HFF-Myc (cell line): Measurements from ENCODE around the gene PRR19.
A peak's percentile ranks its signal among the peaks of the same experiment; 100 is the strongest.
"Not testable (repeated sequence)": the region's sequence is repeated elsewhere in the genome, so short reads cannot be mapped to it uniquely, and the experiment has no call there.

ENCODE experiments used
- DNase-seq: peaks from one replicate; pipeline ENCODE4 v3.0.0-alpha.2; 2011; ENCODE audit warnings: low read depth; ENCODE audit errors: extremely low read depth
- H3K4me3 ChIP-seq: replicated peaks from 2 replicates; pipeline ENCODE4 v1.5.1; 2011; ENCODE audit warnings: low read depth, mild to moderate bottlenecking, control low read depth, low read length
- TF ChIP-seq, protein P1 (sequence below): IDR thresholded peaks from 2 replicates; pipeline ENCODE4 v1.5.1; 2012; ENCODE audit warnings: mild to moderate bottlenecking, low read depth, low read length, control low read depth; ENCODE audit errors: missing control alignments

PRR19 gene

DNA sequence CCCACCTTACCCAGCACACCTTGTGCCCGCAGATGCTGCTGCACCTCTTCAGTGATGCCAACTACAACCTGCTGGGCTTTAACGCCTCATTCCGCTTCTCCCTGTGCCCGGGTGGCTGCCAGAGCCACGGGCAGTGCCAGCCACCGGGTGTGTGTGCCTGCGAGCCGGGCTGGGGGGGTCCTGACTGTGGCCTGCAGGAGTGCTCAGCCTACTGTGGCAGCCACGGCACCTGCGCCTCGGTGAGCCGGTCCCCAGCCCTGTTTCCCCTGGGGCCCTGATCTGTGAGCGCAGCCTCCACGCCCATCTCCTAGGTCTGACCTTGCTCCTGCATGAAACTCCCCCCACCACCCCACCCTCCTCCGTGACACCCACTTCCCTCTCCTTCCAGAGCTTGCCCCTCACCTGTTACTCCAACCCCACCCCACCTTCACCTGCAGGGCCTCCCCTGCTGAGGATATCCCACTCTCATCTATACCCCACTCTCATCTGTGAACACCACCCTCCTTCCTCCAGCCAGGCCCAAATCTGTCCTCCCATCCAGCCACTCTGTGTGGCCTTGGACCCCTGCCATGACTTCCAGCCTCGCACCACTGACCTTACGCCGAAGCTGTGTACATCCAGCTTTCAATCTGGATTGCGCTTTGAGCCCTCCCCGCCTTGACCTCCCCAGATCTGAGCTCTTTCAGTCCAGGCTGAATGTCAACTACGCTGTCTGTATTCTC lies 32.2 kb downstream of the PRR19 start:
- DNase-seq: no peak
- TF ChIP-seq, protein P1, sequence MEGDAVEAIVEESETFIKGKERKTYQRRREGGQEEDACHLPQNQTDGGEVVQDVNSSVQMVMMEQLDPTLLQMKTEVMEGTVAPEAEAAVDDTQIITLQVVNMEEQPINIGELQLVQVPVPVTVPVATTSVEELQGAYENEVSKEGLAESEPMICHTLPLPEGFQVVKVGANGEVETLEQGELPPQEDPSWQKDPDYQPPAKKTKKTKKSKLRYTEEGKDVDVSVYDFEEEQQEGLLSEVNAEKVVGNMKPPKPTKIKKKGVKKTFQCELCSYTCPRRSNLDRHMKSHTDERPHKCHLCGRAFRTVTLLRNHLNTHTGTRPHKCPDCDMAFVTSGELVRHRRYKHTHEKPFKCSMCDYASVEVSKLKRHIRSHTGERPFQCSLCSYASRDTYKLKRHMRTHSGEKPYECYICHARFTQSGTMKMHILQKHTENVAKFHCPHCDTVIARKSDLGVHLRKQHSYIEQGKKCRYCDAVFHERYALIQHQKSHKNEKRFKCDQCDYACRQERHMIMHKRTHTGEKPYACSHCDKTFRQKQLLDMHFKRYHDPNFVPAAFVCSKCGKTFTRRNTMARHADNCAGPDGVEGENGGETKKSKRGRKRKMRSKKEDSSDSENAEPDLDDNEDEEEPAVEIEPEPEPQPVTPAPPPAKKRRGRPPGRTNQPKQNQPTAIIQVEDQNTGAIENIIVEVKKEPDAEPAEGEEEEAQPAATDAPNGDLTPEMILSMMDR: no peak
- H3K4me3 ChIP-seq: no peak overlapping the region

DNA sequence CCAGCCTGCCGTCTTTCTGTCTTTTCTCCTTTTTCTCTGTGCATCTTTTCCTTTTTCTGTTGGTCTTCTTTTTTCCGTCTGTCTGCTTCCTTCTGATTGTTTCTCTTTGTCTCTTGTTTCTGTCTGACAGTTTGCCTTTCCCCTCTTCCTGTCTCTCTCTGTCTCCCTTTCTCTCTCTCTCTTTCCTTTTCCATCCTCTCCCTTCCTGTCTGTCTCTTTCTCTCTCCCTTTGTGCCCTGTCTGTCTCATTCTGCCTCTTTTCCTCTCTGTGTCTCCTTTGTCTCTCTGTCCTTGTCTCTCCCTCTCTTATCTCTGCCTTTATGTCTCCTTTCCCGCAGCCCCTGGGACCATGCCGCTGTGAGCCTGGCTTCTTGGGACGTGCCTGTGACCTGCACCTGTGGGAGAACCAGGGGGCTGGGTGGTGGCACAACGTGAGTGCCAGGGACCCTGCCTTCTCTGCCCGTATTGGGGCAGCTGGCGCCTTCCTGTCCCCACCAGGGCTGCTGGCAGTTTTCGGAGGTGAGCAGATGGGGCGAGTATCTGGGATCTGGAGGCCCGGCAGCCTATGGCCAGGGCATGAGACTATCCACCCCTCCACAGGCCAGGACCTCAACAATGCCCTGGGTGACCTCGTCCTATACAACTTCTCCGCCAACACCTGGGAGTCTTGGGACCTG lies 32.9 kb downstream of the PRR19 start:
- H3K4me3 ChIP-seq: no peak overlapping the region
- DNase-seq: no peak
- TF ChIP-seq, protein P1: no peak

DNA sequence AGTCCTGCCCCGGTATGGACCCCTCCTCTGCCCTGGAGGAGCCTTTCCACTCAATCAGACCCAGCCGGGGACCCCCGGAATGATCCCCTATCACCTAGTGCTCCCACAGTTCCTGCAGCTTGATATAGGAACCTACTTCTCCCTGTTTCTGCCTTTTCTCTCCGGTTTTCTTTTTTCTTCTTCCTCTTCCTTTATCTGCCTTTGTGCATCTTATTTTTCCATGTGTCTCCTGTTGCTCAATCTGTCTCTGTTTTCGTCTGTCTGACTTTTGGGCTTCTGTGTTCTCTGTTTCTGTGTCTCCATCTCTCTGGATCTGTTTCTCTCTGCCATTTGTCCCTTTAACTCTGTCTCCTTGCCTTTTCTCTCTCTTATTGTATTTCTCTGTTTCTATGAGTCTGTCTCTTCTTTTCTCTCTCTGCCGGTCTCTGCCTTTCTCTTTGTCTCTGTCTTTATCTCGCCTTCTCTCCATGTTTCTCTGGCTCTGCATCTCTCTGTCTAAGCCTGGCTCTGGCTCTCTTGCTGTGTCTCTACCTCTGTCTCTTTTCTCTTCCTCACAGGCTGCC lies 33.5 kb downstream of the PRR19 start:
- TF ChIP-seq, protein P1: no peak
- no peak overlapping the region for H3K4me3 ChIP-seq
- DNase-seq: no peak

DNA sequence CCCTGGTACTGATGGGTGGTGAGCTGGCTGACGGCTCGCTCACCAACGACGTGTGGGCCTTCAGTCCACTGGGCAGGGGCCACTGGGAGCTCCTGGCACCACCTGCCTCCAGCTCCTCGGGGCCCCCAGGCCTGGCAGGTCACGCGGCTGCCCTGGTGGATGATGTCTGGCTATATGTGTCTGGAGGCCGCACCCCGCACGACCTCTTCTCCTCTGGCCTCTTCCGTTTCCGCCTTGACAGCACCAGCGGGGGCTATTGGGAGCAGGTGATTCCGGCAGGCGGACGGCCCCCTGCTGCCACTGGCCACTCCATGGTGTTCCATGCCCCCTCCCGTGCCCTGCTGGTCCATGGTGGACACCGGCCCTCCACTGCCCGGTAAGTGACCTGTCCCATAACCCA lies 34.0 kb downstream of the PRR19 start:
- H3K4me3 ChIP-seq: no peak overlapping the region
- no peak for DNase-seq
- TF ChIP-seq, protein P1: no peak

DNA sequence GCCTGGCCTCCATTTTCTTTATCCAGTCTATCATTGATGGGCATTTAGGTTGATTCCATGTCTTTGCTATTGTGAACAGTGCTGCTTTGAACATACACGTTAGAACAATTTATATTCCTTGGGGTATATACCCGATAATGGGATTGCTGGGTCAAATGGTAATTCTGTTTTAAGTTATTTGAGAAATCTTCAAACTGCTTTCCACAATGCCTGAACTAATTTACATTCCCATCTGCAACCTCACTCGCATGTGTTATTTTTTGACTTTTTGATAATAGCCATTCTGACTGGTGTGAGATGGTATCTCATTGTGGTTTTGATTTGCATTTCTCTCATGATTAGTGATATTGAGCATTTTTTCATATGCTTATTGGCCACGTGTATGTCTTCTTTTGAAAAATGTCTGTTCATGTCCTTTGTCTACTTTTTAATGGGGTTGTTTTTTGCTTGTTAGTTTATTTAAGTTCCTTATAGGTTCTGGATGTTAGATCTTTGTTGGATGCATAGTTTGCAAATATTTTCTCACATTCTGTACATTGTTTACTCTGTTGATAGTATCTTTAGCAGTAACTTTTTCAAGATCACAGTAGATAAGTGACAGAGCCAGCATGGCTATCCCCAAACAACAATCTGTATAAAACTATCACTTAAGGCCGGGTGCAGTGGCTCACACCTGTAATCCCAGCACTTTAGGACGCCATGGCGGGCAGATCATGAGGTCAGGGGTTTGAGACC lies 37.4 kb downstream of the PRR19 start:
- DNase-seq, H3K4me3 ChIP-seq: not testable (repeated sequence)

DNA sequence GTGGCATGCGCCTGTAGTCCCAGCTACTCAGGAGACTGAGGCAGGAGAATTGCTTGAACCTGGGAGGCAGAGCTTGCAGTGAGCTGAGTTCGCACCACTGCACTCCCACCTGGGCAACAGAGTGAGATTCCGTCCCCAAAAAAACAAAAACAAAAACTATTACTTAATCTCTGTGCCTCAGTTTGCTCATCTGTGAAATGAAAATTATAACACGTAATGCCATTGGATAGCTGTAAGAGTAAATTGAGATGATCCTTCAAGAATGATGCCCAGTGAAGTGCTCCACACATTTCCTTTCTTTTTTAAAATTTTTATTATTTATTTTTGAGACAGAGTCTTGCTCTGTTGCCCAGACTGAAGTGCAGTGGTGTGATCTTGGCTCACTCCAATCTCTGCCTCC lies 38.0 kb downstream of the PRR19 start:
- not testable (repeated sequence) for H3K4me3 ChIP-seq, DNase-seq

DNA sequence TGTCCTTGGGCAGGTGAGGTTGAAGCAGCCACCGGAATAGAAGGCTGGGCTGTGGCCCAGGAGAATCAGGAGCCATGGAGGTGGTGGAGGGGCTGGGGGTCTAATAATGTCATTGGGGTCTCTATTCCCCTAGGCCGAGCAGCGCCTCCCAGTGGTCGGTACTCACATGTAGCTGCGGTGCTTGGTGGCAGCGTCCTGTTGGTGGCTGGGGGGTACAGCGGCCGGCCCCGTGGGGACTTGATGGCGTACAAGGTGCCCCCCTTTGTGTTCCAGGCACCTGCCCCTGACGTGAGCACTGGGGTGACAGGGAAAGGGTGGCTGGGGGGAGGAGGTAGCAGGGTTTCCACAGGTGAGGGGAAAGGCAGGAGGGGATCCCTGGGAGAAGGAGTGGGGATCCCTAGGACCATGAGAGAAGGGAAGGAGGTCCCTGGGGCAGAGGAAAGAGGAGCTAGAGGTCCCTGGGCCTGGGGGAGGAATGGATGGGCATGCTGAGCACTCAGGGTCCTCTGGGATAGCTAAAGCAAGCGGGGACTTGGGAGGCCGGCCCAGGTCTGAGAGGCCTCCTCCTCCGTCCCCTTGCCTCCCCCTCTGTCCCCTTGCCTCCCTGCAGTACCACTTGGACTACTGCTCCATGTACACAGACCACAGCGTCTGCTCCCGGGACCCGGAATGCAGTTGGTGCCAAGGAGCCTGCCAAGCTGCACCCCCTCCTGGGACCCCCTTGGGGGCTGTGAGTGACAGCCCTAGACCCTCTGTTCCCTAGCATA lies 41.6 kb downstream of the PRR19 start:
- no peak for DNase-seq
- TF ChIP-seq, protein P1: peak; percentile 30
- no peak overlapping the region for H3K4me3 ChIP-seq
